ENCODE results near the gene RNF126. TPM values are rescaled to one million over a fixed set of nuclear protein-coding genes. Genes with fewer than 3 reads are reported as not detected.
"Not testable (repeated sequence)": the region's sequence is repeated elsewhere in the genome, so short reads cannot be mapped to it uniquely, and the experiment has no call there.

RNF126 gene
- 10 to 100 TPM in 7 of 8 experiments, 1 to 10 TPM in 1; 9.3 to 54.5 (median 22.7) TPM for total RNA-seq

GRCh38 chr19:662962-663681 is at the start of gene RNF126:
TSS of gene RNF126 (minus strand) at chr19:663214. CDS start at chr19:663121, 93 bp downstream.
- H3K4me1 ChIP-seq (replicated peaks in 1 of 2): peaks cover 21 to 31% of the 10 kb centered on the region in 2 donors
- in situ Hi-C loops (cut with MboI; ENCODE audit: low pct_unique_long_range_greater_than_20kb in 2 of 9, low sequenced_read_pairs in 9 of 9, unreplicated experiment in 9 of 9): loop anchor here in 5 of 9 experiments (10.0 to 25.0 kb wide), 4 partner anchors 62 to 249 kb away; partner anchors contain the start of genes KISS1R (in 1 of the 5), MISP (in 1 of the 5) and R3HDM4 (in 1 of the 5)
- peak; percentile 37 to 84 (median 78) for ATAC-seq (replicated peaks in 6 of 8)
- WGBS, 10 experiments: 0 to 20% methylated on average over 1 of the region's 97 CpGs; no CpG with 5 or more reads in 8 of the 10 experiments
- H3K4me3 ChIP-seq: peak within 1 kb of the TSS; percentile 66 to 97 (median 90)
- peak within 1 kb of the TSS; percentile 85 to 91 for H3K27ac ChIP-seq

GRCh38 chr19:711254-711653 is 48.2 kb upstream of the RNF126 start:
- Histone ChIP-seq H3K27ac (peak overlapping the region; percentile 91 to 95), H3K4me3 (peak overlapping the region in 4 of 5 donors; percentile 90 to 99 (median 96)), H3K4me1 (replicated peaks in 1 of 2) (peaks cover 15 to 19% of the 10 kb centered on the region in 2 donors)
- no peak for ATAC-seq (replicated peaks in 6 of 8)
- WGBS, 10 experiments: 0 to 90% (median 60%) methylated on average over 1 to 7 of the region's 8 CpGs; no CpG with 5 or more reads in 1 of the 10 experiments
- in situ Hi-C loops (cut with MboI; ENCODE audit: low pct_unique_long_range_greater_than_20kb in 2 of 9, low sequenced_read_pairs in 9 of 9, unreplicated experiment in 9 of 9): no loop called here

DNA sequence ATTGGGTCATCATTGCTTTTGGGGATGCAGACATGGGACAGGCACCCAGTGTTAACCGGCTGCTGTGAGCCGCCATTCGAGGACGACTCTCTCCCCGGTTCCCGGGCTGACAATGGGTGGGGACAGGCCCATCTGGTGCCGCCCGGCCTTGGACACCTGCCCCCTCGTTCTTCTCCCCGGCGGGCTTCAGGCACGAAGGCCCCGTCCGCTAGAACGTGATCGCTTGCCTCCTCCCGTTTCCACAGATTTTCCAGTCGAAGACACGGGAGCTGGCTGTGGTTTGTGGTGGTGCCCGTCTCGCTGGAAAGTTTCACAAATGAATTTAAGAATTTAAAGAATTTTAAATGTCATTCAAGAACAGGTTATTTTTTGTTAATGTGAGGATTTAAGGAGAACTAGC is 47.8 kb upstream of the RNF126 start:
- peak in 4 of 8 experiments; percentile 3 to 7 (median 4) for ATAC-seq (replicated peaks in 6 of 8)
- Histone ChIP-seq H3K27ac (peak overlapping the region; percentile 91 to 95), H3K4me1 (replicated peaks in 1 of 2) (peaks cover 15 to 17% of the 10 kb centered on the region in 2 donors), H3K4me3 (peak overlapping the region; percentile 62 to 99 (median 96))
- 7 to 100% (median 70%) methylated on average over 1 to 10 of the region's 21 CpGs; no CpG with 5 or more reads in 6 of the 10 experiments for WGBS, 10 experiments
- in situ Hi-C loops (cut with MboI; ENCODE audit: low pct_unique_long_range_greater_than_20kb in 2 of 9, low sequenced_read_pairs in 9 of 9, unreplicated experiment in 9 of 9): no loop called here

DNA sequence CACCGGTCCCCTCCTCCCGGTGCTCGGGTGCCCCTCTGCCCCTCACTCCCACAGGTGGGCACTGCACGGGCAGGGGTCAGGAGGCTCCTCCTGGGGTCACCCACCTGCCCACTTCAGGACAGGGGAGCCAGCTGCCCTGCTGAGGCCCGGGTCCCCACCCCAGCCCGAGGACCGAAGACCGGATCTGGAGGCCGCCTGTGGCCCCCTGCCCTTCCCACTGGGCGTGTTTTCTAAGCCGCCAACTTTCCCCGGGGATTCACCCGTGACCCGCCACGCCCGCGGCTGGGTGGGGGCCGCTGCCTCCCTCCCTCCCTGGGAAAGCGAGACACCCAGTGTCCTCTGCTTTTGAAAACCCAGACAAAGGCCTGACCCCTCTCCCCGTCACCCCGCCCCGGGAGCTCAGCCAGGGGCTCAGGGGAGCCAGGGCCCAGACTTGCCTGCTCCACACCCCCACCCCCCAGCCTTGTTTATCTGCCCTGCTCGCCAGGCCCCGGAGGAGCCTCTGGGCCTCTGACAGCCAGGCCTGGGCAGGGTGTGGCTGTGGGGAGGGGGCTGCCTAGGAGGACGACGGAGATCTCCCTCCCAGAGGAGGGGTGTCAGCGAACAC is 47.1 kb upstream of the RNF126 start:
- Histone ChIP-seq H3K4me3 (peak overlapping the region; percentile 62 to 99 (median 96)), H3K27ac (peak overlapping the region; percentile 91 to 95), H3K4me1 (replicated peaks in 1 of 2) (peaks cover 15 to 17% of the 10 kb centered on the region in 2 donors)
- in situ Hi-C loops (cut with MboI; ENCODE audit: low pct_unique_long_range_greater_than_20kb in 2 of 9, low sequenced_read_pairs in 9 of 9, unreplicated experiment in 9 of 9): no loop called here
- ATAC-seq (replicated peaks in 6 of 8): peak in 7 of 8 experiments; percentile 20 to 53 (median 45)
- 0 to 17% (median 0%) methylated on average over 1 to 5 of the region's 27 CpGs; no CpG with 5 or more reads in 6 of the 10 experiments for WGBS, 10 experiments

GRCh38 chr19:709196-709964 is 46.4 kb upstream of the RNF126 start:
- peaks cover 15 to 18% of the 10 kb centered on the region in 2 donors for H3K4me1 ChIP-seq (replicated peaks in 1 of 2)
- peak overlapping the region; percentile 91 to 95 for H3K27ac ChIP-seq
- WGBS, 10 experiments: 0 to 5% methylated on average over 1 to 4 of the region's 78 CpGs; no CpG with 5 or more reads in 8 of the 10 experiments
- in situ Hi-C loops (cut with MboI; ENCODE audit: low pct_unique_long_range_greater_than_20kb in 2 of 9, low sequenced_read_pairs in 9 of 9, unreplicated experiment in 9 of 9): no loop called here
- ATAC-seq (replicated peaks in 6 of 8): peak; percentile 10 to 69 (median 64)
- H3K4me3 ChIP-seq: peak overlapping the region; percentile 62 to 99 (median 96)

DNA sequence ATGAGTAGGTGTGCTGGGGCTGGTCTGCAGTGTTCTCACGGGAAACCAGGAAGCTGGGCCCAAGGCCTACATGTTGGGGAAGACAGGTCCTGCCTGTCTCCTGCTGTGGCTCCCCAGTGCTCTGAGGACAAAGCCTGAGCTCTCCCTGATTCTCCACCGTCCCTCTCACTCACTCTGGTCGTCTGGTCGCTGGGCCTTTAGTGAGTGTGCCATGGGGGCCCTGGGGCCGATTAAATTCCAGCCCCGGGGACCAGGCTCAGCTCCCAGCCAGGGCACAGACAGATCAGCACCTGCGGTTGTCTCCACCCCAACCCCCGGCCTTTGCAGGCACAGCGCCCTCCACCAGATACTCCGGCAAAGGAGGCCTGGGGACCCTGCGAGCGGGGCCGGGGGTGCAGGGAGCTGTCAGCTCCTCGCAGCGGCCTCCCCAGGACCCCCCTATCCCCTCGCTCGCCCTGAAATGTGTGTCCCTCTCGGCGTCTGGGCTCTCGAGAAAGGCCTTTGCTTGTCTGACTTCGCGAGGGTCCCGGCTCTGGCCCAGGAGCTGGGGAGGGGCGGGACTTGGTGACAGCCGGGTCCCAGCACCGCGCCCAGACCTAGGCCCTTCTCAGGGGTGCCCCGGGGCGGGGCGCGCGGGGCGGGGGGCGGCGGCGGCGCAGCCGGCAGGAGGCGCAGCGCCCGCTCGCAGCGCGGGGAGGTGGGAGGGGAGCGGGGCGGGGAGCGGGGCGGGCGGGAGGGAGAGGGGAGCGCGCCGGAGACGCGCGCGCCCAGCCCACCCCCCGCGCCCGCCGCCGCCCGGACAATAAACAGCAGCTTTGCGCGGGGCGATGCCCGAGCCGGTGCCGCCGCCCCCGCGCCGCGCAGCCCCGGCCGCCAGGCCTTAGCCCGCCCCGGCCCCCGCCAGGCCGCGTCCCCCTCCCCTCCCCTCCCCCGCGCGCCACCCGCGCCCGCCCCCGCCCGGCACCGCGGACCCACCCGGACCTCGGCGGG is 45.4 kb upstream of the RNF126 start, which contains the start of gene PALM:
Gene PALM (plus strand): TSS at position 782 of the 990 bp plus-strand sequence. CDS start 212 bp downstream, outside the sequence.
- 9 to 42% methylated on average over 3 to 12 of the region's 93 CpGs; no CpG with 5 or more reads in 8 of the 10 experiments for WGBS, 10 experiments
- in situ Hi-C loops (cut with MboI; ENCODE audit: low pct_unique_long_range_greater_than_20kb in 2 of 9, low sequenced_read_pairs in 9 of 9, unreplicated experiment in 9 of 9): no loop called here
- H3K4me3 ChIP-seq: peak within 1 kb of the TSS; percentile 62 to 99 (median 96)
- H3K27ac ChIP-seq: peak within 1 kb of the TSS; percentile 91 to 95
- peaks cover 17 to 20% of the 10 kb centered on the region in 2 donors for H3K4me1 ChIP-seq (replicated peaks in 1 of 2)
- peak; percentile 13 to 63 (median 50) for ATAC-seq (replicated peaks in 6 of 8)

DNA sequence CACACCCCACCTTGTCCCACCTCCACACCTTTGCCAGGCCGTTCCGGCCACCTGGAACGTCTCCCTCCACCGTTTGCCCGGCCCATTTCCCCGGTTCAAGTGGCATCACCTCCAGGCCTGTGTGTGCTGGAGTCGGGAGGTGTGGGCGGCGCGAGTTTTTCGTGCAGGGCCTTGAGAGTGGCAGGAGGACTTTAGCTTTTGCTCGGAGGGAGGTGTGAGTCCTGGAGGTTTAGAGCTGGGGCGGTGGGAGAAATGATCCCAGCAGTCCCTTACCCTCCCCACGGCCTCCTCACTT is 41.4 kb upstream of the RNF126 start:
- Histone ChIP-seq H3K4me3 (peak overlapping the region in 2 of 5 donors; percentile 7 to 17), H3K27ac (no peak overlapping the region), H3K4me1 (replicated peaks in 1 of 2) (peaks cover 2 to 3% of the 10 kb centered on the region in 2 donors)
- no peak for ATAC-seq (replicated peaks in 6 of 8)
- WGBS, 10 experiments: 0 to 100% (median 31%) methylated on average over 1 to 10 of the region's 14 CpGs; no CpG with 5 or more reads in 4 of the 10 experiments
- in situ Hi-C loops (cut with MboI; ENCODE audit: low pct_unique_long_range_greater_than_20kb in 2 of 9, low sequenced_read_pairs in 9 of 9, unreplicated experiment in 9 of 9): no loop called here

DNA sequence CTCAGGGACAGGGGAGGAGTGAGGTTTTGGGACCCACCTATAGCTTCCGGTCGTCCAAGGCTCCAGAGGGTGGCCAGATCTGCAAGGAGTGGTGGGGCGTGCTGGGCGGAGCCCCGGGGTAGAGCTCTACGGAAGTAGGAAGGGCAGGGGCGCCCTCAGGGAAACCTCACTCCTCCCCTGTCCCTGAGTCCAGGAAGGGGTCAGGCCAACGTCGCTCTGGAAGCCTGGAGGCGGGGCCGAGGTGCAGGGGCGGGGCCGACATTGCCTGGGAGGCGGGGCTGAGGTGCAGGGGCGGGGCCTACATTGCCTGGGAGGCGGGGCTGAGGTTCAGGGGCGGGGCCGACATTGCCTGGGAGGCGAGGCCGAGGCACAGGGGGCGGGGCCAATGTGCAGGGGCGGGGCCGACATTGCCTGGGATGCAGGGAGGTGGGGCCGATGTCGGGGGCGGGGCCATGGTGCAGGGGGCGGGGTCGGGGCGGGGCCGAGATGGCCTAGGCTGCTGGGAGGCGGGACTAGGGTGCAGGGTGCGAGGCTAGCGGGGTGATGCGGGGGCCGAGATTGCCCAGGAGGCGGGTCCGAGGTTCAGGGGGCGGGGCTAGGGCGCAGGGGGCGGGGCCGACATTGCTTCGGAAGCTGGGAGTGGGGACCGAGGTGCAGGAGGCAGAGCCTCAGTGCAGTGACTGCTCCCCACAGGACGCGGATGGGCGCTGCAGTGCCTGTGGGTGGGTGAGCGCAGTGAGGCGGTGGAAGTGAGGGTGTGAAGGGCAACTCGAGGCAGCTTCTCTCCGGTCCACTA is 40.8 kb upstream of the RNF126 start:
- ATAC-seq (replicated peaks in 6 of 8): peak; percentile 60 to 93 (median 84)
- no CpG with 5 or more reads among the region's 50 CpGs for WGBS, 10 experiments
- Histone ChIP-seq H3K4me1 (replicated peaks in 1 of 2) (peaks cover 2 to 3% of the 10 kb centered on the region in 2 donors), H3K27ac (peak overlapping the region in 1 of 2 donors; percentile 78), H3K4me3 (peak overlapping the region in 3 of 5 donors; percentile 9 to 41 (median 32))
- in situ Hi-C loops (cut with MboI; ENCODE audit: low pct_unique_long_range_greater_than_20kb in 2 of 9, low sequenced_read_pairs in 9 of 9, unreplicated experiment in 9 of 9): no loop called here

DNA sequence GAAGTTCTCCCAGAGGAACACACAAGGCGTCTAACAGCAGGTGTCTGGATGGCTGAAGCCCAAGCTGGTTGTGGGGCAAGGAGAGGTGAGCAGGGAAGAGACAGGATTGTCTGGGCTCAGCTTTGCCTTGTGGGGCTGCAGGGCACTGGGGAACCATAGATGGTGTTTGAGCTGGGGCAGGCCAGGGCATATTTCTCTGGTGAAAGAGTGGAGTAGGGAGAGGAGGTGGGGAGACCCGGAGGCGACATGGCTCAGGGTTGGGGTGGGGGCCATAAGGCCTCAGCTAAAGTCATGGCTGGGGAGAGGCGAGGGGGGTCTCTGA is 40.3 kb upstream of the RNF126 start:
- peaks cover 2 to 3% of the 10 kb centered on the region in 2 donors for H3K4me1 ChIP-seq (replicated peaks in 1 of 2)
- H3K27ac ChIP-seq: peak overlapping the region in 1 of 2 donors; percentile 78
- peak overlapping the region in 3 of 5 donors; percentile 9 to 41 (median 32) for H3K4me3 ChIP-seq
- 71% methylated on average over 1 of the region's 4 CpGs; no CpG with 5 or more reads in 9 of the 10 experiments for WGBS, 10 experiments
- in situ Hi-C loops (cut with MboI; ENCODE audit: low pct_unique_long_range_greater_than_20kb in 2 of 9, low sequenced_read_pairs in 9 of 9, unreplicated experiment in 9 of 9): no loop called here
- ATAC-seq (replicated peaks in 6 of 8): peak in 3 of 8 experiments; percentile 4 to 29 (median 19)

DNA sequence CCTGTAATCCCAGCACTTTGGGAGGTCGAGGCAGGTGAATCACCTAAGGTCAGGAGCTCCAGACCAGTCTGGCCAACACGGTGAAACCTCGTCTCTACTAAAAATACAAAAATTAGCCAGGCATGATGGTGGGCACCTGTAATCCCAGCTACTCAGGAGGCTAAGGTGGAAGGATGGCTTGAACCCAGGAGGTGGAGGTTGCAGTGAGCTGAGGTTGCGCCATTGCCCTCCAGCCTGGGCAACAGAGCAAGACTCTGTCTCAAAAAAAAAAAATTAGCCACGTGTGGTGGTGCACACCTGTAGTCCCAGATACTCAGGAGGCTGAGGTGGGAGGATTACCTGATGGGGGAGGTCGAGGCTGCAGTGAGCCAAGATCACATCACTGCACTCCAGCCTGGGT is 39.8 kb upstream of the RNF126 start:
- not testable (repeated sequence) for H3K27ac ChIP-seq
- whole genome bisulfite sequencing, 10 experiments: 40 to 100% (median 75%) methylated on average over 1 to 6 of the region's 6 CpGs; no CpG with 5 or more reads in 4 of the 10 experiments
- H3K4me3 ChIP-seq: peak overlapping the region in 1 of 5 donors; percentile 41

DNA sequence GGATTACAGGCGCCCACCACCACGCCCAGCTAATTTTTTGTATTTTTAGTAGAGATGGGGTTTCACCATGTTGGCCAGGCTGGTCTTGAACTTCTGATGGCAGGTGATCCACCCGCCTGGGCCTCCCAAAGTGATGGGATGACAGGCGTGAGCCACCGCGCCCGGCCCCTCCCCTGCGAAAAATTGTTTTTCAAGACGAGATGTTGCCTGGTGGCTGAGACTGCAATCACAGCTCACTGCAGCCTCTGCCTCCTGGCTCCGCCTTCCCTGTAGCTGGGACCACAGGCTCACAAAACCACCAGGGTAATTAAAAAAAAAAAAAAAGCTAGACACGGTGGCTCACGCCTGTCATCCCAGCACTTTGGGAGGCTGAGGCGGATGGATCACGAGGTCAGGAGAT is 36.9 kb upstream of the RNF126 start:
- H3K4me3 ChIP-seq; ATAC-seq (replicated peaks in 6 of 8); H3K4me1 ChIP-seq (replicated peaks in 1 of 2); in situ Hi-C loops (cut with MboI; ENCODE audit: low pct_unique_long_range_greater_than_20kb in 2 of 9, low sequenced_read_pairs in 9 of 9, unreplicated experiment in 9 of 9); H3K27ac ChIP-seq: not testable (repeated sequence)
- WGBS, 10 experiments: 50% methylated on average over 1 of the region's 14 CpGs; no CpG with 5 or more reads in 9 of the 10 experiments

More for the DNA sequence above, 39.8 kb upstream of the RNF126 start:
- in situ Hi-C loops (cut with MboI; ENCODE audit: low pct_unique_long_range_greater_than_20kb in 2 of 9, low sequenced_read_pairs in 9 of 9, unreplicated experiment in 9 of 9); ATAC-seq (replicated peaks in 6 of 8); H3K4me1 ChIP-seq (replicated peaks in 1 of 2): not testable (repeated sequence)
